Suprapubic skin (tissue), 4 donors: ENCODE data around the gene PLEKHG3. TPM values are rescaled to one million over a fixed set of nuclear protein-coding genes. Genes with fewer than 3 reads are reported as not detected.

Source experiments
- DNase-seq, 2 donors: peaks; one replicate each; pipeline ENCODE4 v3.0.0-alpha.2; 2019; ENCODE audit warnings: low spot score in 2 of 2
- H3K27ac ChIP-seq: fragments of 200-600 bp; sonication (generic); one replicate; pipeline ENCODE4 v1.5.1; 2019
- H3K27me3 ChIP-seq: fragments of 200-600 bp; sonication (generic); one replicate; pipeline ENCODE4 v1.5.1; 2019
- H3K36me3 ChIP-seq: fragments of 200-600 bp; sonication (generic); one replicate; pipeline ENCODE4 v1.5.1; 2019
- H3K4me1 ChIP-seq: fragments of 200-600 bp; sonication (generic); one replicate; pipeline ENCODE4 v1.5.1; 2019
- H3K4me3 ChIP-seq: fragments of 200-600 bp; sonication (generic); one replicate; pipeline ENCODE4 v1.5.1; 2019; ENCODE audit warnings: mild to moderate bottlenecking
- H3K9me3 ChIP-seq: fragments of 200-600 bp; sonication (generic); one replicate; pipeline ENCODE4 v1.5.1; 2019
- CTCF ChIP-seq, 2 donors: fragments of 200-600 bp in 1 of 2; fragments of 450-650 bp in 1 of 2; sonication (generic) in 1 of 2; IDR thresholded peaks; one replicate each; pipeline ENCODE4 v1.5.1; 2016 to 2019; ENCODE audit warnings: antibody characterized with exemption in 2 of 2, mild to moderate bottlenecking in 1 of 2, moderate library complexity in 1 of 2
- EP300 ChIP-seq: sonication (generic); formaldehyde crosslinking; IDR thresholded peaks from one replicate; pipeline ENCODE4 v1.6.1; 2017; ENCODE audit warnings: antibody characterized with exemption
- POLR2A ChIP-seq, 2 donors: fragments of 450-650 bp; IDR thresholded peaks; one replicate each; pipeline ENCODE4 v1.6.1; 2017; ENCODE audit warnings: antibody characterized with exemption in 2 of 2, mild to moderate bottlenecking in 2 of 2, moderate library complexity in 2 of 2
- POLR2AphosphoS5 ChIP-seq, 3 donors: sonication (generic); formaldehyde crosslinking; IDR thresholded peaks; one replicate each; pipeline ENCODE4 v1.6.1; 2017; ENCODE audit warnings: antibody characterized with exemption in 3 of 3
- WGBS: methylation state at CpG from one replicate; pipeline ENCODE4 v1.1.5; 2018; 5-methylcytosine and 5-hydroxymethylcytosine counted together
- total RNA-seq, 4 donors: library from RNA; depleted of rRNA; stranded (reverse); fragments of >200 nt; gene quantifications; one replicate each; pipeline ENCODE4 v1.1.0, GENCODE V29; 2016

PLEKHG3 gene
- total RNA-seq, 4 donors from 2014 or later = 60.4 to 140 (median 96.5) TPM

GRCh38 chr14:64706119-64706592 is 1.9 kb downstream of the PLEKHG3 start:
- no peaks in the 10 kb centered on the region for H3K36me3 ChIP-seq
- H3K4me1 ChIP-seq = peaks cover 83% of the 10 kb centered on the region
- H3K9me3 ChIP-seq = no peaks in the 10 kb centered on the region
- peak overlapping the region; percentile 81 for H3K4me3 ChIP-seq
- peak; percentile 43 to 63 for DNase-seq
- 39% methylated on average over 4 of the region's 4 CpGs for WGBS
- TF ChIP-seq EP300 (no peak), POLR2A (IDR thresholded peaks at IDR 0.05) (no peak), POLR2AphosphoS5 (IDR thresholded peaks at IDR 0.05) (no peak), CTCF (IDR thresholded peaks at IDR 0.05) (no peak)
- peak overlapping the region; percentile 93 for H3K27ac ChIP-seq
- no peaks in the 10 kb centered on the region for H3K27me3 ChIP-seq

DNA sequence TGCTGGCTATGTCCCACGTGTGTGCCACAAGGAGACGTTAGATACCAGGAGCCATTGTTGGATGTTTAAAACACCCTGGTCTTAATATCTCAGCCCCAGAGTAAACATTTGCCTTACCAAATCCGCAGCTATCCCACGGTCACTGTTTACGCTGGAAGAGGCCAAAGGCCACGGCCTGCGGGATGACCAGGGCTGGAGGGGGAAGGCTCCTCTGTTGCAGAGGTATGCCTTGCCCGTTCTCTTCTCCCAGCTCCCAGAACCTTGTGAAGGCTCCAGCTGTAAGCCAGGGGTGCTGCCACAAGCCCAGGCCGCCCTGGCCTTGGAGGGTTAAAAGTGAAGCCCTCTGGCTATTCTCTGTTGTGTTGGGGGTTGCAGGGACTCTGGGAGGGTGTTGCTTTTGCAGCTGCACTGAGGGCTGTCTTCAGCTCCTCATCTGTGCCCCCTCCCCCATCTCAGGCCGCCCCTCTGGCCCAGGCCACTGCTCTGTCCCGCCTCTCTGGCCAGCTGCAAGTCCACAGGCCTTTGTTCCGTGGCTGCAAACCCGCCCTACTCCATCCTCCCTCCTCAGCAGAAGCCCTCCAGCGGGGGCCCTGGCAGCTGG is 2.5 kb downstream of the PLEKHG3 start:
- peak overlapping the region; percentile 93 for H3K27ac ChIP-seq
- peaks cover 88% of the 10 kb centered on the region for H3K4me1 ChIP-seq
- DNase-seq = peak; percentile 59 to 64
- no peaks in the 10 kb centered on the region for H3K27me3 ChIP-seq
- TF ChIP-seq POLR2AphosphoS5 (IDR thresholded peaks at IDR 0.05) = no peak
- TF ChIP-seq CTCF (IDR thresholded peaks at IDR 0.05) = no peak
- TF ChIP-seq EP300 = no peak
- no peak for TF ChIP-seq POLR2A (IDR thresholded peaks at IDR 0.05)
- H3K4me3 ChIP-seq = peak overlapping the region; percentile 81
- H3K9me3 ChIP-seq = no peaks in the 10 kb centered on the region
- 65% methylated on average over 11 of the region's 14 CpGs for WGBS
- no peaks in the 10 kb centered on the region for H3K36me3 ChIP-seq

DNA sequence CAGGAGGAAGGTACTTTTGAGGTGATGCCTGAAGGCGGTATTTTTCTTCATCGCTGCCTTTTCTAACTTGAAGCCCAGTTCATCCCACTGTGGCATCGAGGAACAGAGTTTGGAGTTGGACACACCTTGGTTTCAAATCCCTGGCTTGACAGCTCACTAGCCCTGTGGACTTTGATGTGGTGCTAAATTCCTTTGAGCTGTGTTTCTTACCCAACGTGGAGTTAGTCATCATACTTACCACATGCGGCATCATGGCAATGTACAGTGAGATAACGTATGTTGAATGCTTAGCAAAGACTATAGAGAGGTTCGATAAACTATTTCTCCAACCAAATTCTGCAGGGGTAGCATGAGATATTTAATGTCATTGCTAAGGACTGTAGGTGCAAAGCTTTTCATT is 3.4 kb downstream of the PLEKHG3 start:
- H3K4me1 ChIP-seq = peaks cover 84% of the 10 kb centered on the region
- TF ChIP-seq EP300 (no peak), POLR2A (IDR thresholded peaks at IDR 0.05) (no peak), CTCF (IDR thresholded peaks at IDR 0.05) (no peak), POLR2AphosphoS5 (IDR thresholded peaks at IDR 0.05) (no peak)
- no peaks in the 10 kb centered on the region for H3K9me3 ChIP-seq
- no peaks in the 10 kb centered on the region for H3K27me3 ChIP-seq
- 38% methylated on average over 7 of the region's 7 CpGs for WGBS
- H3K36me3 ChIP-seq = no peaks in the 10 kb centered on the region
- no peak overlapping the region for H3K4me3 ChIP-seq
- peak; percentile 33 to 40 for DNase-seq
- peak overlapping the region; percentile 93 for H3K27ac ChIP-seq

GRCh38 chr14:64708148-64709004 is 4.2 kb downstream of the PLEKHG3 start:
- DNase-seq = peak; percentile 62 to 77
- 40% methylated on average over 14 of the region's 18 CpGs for WGBS
- H3K27me3 ChIP-seq = no peaks in the 10 kb centered on the region
- H3K36me3 ChIP-seq = no peaks in the 10 kb centered on the region
- H3K4me1 ChIP-seq = peaks cover 77% of the 10 kb centered on the region
- H3K9me3 ChIP-seq = no peaks in the 10 kb centered on the region
- H3K4me3 ChIP-seq = peak overlapping the region; percentile 15
- no peak for TF ChIP-seq POLR2AphosphoS5 (IDR thresholded peaks at IDR 0.05)
- TF ChIP-seq CTCF (IDR thresholded peaks at IDR 0.05) = no peak
- TF ChIP-seq EP300 = no peak
- no peak for TF ChIP-seq POLR2A (IDR thresholded peaks at IDR 0.05)
- peak overlapping the region; percentile 93 for H3K27ac ChIP-seq

GRCh38 chr14:64709126-64709525 is 4.9 kb downstream of the PLEKHG3 start:
- TF ChIP-seq POLR2AphosphoS5 (IDR thresholded peaks at IDR 0.05) (no peak), EP300 (no peak), CTCF (IDR thresholded peaks at IDR 0.05) (no peak), POLR2A (IDR thresholded peaks at IDR 0.05) (no peak)
- H3K27me3 ChIP-seq = no peaks in the 10 kb centered on the region
- H3K9me3 ChIP-seq = no peaks in the 10 kb centered on the region
- H3K4me3 ChIP-seq = no peak overlapping the region
- H3K27ac ChIP-seq = peak overlapping the region; percentile 93
- H3K4me1 ChIP-seq = peaks cover 70% of the 10 kb centered on the region
- DNase-seq = peak in 1 of 2 donors; percentile 38
- H3K36me3 ChIP-seq = no peaks in the 10 kb centered on the region
- 83% methylated on average over 5 of the region's 5 CpGs for WGBS
